WERI-Rb-1 (cell line): ENCODE data around the gene TMEM184A.
"Not testable (repeated sequence)": the region's sequence is repeated elsewhere in the genome, so short reads cannot be mapped to it uniquely, and the experiment has no call there.

Experiments used
- DNase-seq: peaks from one replicate; pipeline ENCODE4 v3.0.0-alpha.2; 2020
- H3K27ac ChIP-seq: fragments of 250-450 bp; sonication (Bioruptor Pico); 2 replicates; pipeline ENCODE4 v1.5.1; 2020; ENCODE audit warnings: mild to moderate bottlenecking, moderate library complexity
- H3K27me3 ChIP-seq: fragments of 250-450 bp; sonication (Bioruptor Pico); 2 replicates; pipeline ENCODE4 v1.5.1; 2021; ENCODE audit warnings: mild to moderate bottlenecking, low read depth, moderate library complexity; ENCODE audit not compliant: insufficient read depth, severe bottlenecking
- H3K36me3 ChIP-seq: fragments of 250-450 bp; sonication (Bioruptor Pico); 2 replicates; pipeline ENCODE4 v1.5.1; 2020; ENCODE audit warnings: mild to moderate bottlenecking, moderate library complexity
- H3K4me3 ChIP-seq: 2 replicates; pipeline ENCODE4 v1.5.1; 2011; ENCODE audit warnings: low read depth, mild to moderate bottlenecking, control low read depth, low read length
- H3K9me3 ChIP-seq: fragments of 250-450 bp; sonication (Bioruptor Pico); 2 replicates; pipeline ENCODE4 v1.5.1; 2021; ENCODE audit warnings: mild to moderate bottlenecking, moderate library complexity; ENCODE audit not compliant: severe bottlenecking
- TF ChIP-seq, protein P1 (sequence below): IDR thresholded peaks from 2 replicates; pipeline ENCODE4 v1.5.1; 2011; ENCODE audit warnings: low read depth, mild to moderate bottlenecking, control low read depth, inconsistent platforms, low read length

TMEM184A gene

GRCh38 chr7:1516586-1517251 lies 39.3 kb downstream of the TMEM184A start:
- H3K4me3 ChIP-seq: no peak overlapping the region
- H3K27ac ChIP-seq: no peak overlapping the region
- TF ChIP-seq, protein P1, sequence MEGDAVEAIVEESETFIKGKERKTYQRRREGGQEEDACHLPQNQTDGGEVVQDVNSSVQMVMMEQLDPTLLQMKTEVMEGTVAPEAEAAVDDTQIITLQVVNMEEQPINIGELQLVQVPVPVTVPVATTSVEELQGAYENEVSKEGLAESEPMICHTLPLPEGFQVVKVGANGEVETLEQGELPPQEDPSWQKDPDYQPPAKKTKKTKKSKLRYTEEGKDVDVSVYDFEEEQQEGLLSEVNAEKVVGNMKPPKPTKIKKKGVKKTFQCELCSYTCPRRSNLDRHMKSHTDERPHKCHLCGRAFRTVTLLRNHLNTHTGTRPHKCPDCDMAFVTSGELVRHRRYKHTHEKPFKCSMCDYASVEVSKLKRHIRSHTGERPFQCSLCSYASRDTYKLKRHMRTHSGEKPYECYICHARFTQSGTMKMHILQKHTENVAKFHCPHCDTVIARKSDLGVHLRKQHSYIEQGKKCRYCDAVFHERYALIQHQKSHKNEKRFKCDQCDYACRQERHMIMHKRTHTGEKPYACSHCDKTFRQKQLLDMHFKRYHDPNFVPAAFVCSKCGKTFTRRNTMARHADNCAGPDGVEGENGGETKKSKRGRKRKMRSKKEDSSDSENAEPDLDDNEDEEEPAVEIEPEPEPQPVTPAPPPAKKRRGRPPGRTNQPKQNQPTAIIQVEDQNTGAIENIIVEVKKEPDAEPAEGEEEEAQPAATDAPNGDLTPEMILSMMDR: no peak
- DNase-seq: no peak
- H3K36me3 ChIP-seq: no peaks in the 10 kb centered on the region
- H3K9me3 ChIP-seq: peaks cover 3% of the 10 kb centered on the region
- no peaks in the 10 kb centered on the region for H3K27me3 ChIP-seq

DNA sequence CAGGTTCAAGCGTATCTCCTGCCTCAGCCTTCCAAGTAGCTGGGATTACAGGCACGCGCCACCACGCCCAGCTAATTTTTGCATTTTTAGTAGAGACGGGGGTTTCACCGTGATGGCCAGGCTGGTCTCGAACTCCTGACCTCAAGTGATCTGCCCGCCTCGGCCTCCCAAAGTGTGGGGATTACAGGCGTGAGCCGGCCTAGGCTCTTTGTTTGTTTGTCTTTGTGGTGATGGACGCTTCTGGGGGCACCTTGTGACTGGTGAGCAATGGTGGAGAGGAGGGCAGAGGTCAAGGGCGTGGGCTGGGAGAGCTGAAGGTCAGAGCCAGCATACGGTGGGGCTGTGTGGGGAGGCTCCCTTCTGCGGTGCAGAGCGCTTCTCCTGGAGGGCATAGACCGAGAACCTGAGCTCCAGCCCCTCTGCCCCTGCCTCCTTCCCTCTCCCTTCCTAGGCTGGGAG lies 40.5 kb downstream of the TMEM184A start:
- not testable (repeated sequence) for H3K36me3 ChIP-seq, H3K27ac ChIP-seq, H3K4me3 ChIP-seq, H3K27me3 ChIP-seq, H3K9me3 ChIP-seq, DNase-seq

- H3K27ac ChIP-seq: no peak overlapping the region
- DNase-seq: no peak
- no peaks in the 10 kb centered on the region for H3K36me3 ChIP-seq
- TF ChIP-seq, protein P1: no peak
- peaks cover 3% of the 10 kb centered on the region for H3K9me3 ChIP-seq
- no peaks in the 10 kb centered on the region for H3K27me3 ChIP-seq
- no peak overlapping the region for H3K4me3 ChIP-seq
These were observed 41.0 kb downstream of the TMEM184A start for GRCh38 chr7:1514995-1515401.

DNA sequence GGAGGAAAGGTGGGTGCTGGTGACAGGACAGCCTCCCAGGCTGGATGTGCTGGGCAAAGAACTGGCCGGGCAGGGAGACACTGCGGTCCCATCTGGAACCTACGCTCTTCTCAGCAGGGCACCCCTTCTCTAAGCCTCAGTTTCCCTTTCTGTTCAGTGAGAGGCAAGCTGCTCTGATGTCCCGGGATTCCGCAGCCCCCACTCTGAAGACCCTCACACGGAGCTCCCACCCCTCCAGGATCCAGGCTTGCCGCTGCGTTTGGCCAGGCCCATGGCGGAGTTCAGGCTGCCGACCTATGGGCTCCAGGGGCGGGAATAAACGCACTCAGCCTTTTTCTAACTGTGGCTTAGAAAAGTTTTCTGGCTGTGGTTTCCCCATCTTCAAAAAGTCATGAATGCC lies 41.6 kb downstream of the TMEM184A start:
- TF ChIP-seq, protein P1: no peak
- Histone ChIP-seq H3K27ac (no peak overlapping the region), H3K4me3 (no peak overlapping the region), H3K36me3 (no peaks in the 10 kb centered on the region), H3K9me3 (peaks cover 3% of the 10 kb centered on the region), H3K27me3 (no peaks in the 10 kb centered on the region)
- no peak for DNase-seq

GRCh38 chr7:1513657-1514095 lies 42.3 kb downstream of the TMEM184A start:
- no peak overlapping the region for H3K27ac ChIP-seq
- H3K36me3 ChIP-seq: no peaks in the 10 kb centered on the region
- no peak for DNase-seq
- TF ChIP-seq, protein P1: no peak
- H3K27me3 ChIP-seq: no peaks in the 10 kb centered on the region
- H3K9me3 ChIP-seq: peaks cover 4% of the 10 kb centered on the region
- H3K4me3 ChIP-seq: no peak overlapping the region

DNA sequence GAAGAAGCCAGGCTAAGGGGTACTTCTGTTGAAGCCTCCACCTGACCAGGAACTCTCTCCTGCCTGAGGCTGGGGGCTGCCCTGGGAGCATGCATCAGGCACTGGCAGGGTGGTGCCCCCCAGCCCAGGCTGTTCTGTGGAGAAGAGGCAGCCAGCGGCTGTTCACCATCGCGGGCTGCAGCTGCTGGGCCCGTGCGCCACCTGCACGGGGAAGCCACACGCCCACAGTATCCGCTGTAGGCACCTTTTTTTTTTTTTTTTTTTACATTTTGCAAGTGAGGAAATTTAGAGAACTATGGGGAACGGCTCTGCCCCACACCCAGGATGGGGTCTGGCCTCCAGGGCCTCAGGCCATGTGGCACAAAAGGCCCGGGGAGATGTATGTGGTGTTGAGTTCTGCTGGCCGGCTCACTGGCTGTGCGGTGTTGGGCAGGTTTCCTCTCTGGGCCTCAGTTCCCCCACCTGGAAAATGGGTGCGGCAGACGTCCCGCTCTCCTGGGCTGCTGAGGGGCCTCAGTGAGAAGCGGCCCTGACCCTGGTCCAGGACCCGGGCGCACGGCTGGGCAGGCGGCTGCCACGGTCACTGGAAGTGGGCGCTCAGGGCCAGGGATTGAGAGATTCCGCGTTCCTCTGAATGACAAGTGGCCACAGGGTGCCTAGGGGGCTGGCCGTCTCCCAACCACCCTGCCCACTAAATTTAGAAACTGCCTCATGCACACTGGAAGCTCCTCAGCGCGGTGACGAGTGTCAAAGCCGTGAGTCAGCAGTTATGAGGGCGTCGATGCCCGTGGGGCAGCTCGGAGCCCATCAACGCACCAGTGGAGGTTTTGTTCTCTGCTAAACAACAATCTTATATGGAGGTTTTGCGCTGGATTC lies 43.0 kb downstream of the TMEM184A start:
- TF ChIP-seq, protein P1: no peak
- H3K4me3 ChIP-seq: no peak overlapping the region
- no peak for DNase-seq
- no peaks in the 10 kb centered on the region for H3K27me3 ChIP-seq
- H3K27ac ChIP-seq: no peak overlapping the region
- peaks cover 7% of the 10 kb centered on the region for H3K9me3 ChIP-seq
- no peaks in the 10 kb centered on the region for H3K36me3 ChIP-seq
